ENCODE results near the gene MAP2K5.

DNA sequence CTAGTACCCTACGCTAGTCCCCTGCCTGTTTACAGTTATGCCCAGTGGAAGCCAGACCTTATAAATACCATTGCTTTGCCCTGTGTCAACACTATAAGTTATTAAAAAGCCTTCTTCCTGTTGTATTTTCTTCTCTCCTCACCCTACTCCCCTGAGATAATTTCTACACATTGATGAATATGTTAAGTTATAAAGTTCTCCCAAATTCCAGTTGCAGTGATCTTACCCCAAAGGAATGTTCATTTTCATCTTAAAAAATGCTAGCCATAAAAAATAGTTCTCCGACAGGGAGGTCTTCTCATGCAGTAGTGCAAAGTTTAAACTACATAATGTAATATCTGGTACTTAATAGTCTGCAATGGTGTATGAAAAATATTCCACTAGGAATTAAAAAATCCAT is 58.6 kb downstream of the MAP2K5 start:
- TF ChIP-seq, protein P1, sequence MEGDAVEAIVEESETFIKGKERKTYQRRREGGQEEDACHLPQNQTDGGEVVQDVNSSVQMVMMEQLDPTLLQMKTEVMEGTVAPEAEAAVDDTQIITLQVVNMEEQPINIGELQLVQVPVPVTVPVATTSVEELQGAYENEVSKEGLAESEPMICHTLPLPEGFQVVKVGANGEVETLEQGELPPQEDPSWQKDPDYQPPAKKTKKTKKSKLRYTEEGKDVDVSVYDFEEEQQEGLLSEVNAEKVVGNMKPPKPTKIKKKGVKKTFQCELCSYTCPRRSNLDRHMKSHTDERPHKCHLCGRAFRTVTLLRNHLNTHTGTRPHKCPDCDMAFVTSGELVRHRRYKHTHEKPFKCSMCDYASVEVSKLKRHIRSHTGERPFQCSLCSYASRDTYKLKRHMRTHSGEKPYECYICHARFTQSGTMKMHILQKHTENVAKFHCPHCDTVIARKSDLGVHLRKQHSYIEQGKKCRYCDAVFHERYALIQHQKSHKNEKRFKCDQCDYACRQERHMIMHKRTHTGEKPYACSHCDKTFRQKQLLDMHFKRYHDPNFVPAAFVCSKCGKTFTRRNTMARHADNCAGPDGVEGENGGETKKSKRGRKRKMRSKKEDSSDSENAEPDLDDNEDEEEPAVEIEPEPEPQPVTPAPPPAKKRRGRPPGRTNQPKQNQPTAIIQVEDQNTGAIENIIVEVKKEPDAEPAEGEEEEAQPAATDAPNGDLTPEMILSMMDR (IDR thresholded peaks at IDR 0.05; ENCODE audit: low read length), result no peak
- no peak for TF ChIP-seq EZH2 (IDR thresholded peaks at IDR 0.05; ENCODE audit: borderline replicate concordance, low read length)

All from OCI-LY1 (cell line).